ENCODE data around the gene MICAL1. TPM values are rescaled to one million over a fixed set of nuclear protein-coding genes. Genes with fewer than 3 reads are reported as not detected.
A peak's percentile ranks its signal among the peaks of the same experiment; 100 is the strongest.

The MICAL1 gene
- polyA plus RNA-seq, 2 of the 4 experiments (the other 2 are of a cell fraction) = 14.1 to 16.9 TPM

- TF ChIP-seq CHD2 (IDR thresholded peaks at IDR 0.05; ENCODE audit: low read length, partially characterized antibody) = no peak
- TF ChIP-seq NFE2L2 (conservative IDR thresholded peaks at IDR 0.05; ENCODE audit: low read length) = no peak
- no peak for TF ChIP-seq MAFK (IDR thresholded peaks at IDR 0.05; ENCODE audit: partially characterized antibody)
- TF ChIP-seq TP53 (CRISPR knock-in tag; IDR thresholded peaks at IDR 0.05) = no peak
- TF ChIP-seq FOXS1 (CRISPR knock-in tag; IDR thresholded peaks at IDR 0.05) = no peak
Observed at GRCh38 chr6:109496036-109496772, 40.6 kb upstream of the MICAL1 start (continued).

- H3K27ac ChIP-seq = no peak overlapping the region
- FAIRE-seq = no peak
- no peak overlapping the region for H3K4me3 ChIP-seq
- 100% methylated on average over 1 of the region's 1 CpG for WGBS (ENCODE audit: missing lambda C conversion rate)
- TF ChIP-seq RARB (CRISPR knock-in tag; IDR thresholded peaks at IDR 0.05) (no peak), CBX8 (IDR thresholded peaks at IDR 0.05) (no peak), TP53 (CRISPR knock-in tag; IDR thresholded peaks at IDR 0.05) (no peak), CHD4 (IDR thresholded peaks at IDR 0.05; ENCODE audit: borderline replicate concordance) (no peak), SMC3 (IDR thresholded peaks at IDR 0.05) (no peak), E2F6 (IDR thresholded peaks at IDR 0.05; ENCODE audit: borderline replicate concordance, low read depth) (no peak), TFCP2L1 (CRISPR knock-in tag; IDR thresholded peaks at IDR 0.05) (no peak), JUNB (IDR thresholded peaks at IDR 0.05) (no peak), HDAC2 (IDR thresholded peaks at IDR 0.05) (no peak), ZSCAN20 (CRISPR knock-in tag; IDR thresholded peaks at IDR 0.05) (no peak)
- no peaks in the 10 kb centered on the region for H3K4me1 ChIP-seq
- DNase-seq (ENCODE audit: low read depth in 1 of 2, low spot score in 1 of 2) = no peak
- POLR2A ChIA-PET = no interaction called here
- H3K9me3 ChIP-seq = no peaks in the 10 kb centered on the region
- no peak for ATAC-seq
- H3K4me2 ChIP-seq = no peak overlapping the region
- CTCF ChIA-PET = no interaction called here
Observed at GRCh38 chr6:109493865-109494264, 38.3 kb upstream of the MICAL1 start.

- FAIRE-seq = no peak
- peak in 1 of 2 experiments; percentile 47; a peak in 2 of 6 replicates for ATAC-seq
- 42% methylated on average over 5 of the region's 5 CpGs for WGBS (ENCODE audit: missing lambda C conversion rate)
Observed at GRCh38 chr6:109491207-109491938, 35.8 kb upstream of the MICAL1 start.

GRCh38 chr6:109490713-109491112 lies 35.1 kb upstream of the MICAL1 start:
- ATAC-seq = no peak
- Histone ChIP-seq H3K4me1 (0 out of 3 replicates have a peak, but pooled peaks cover 7% of the 10 kb centered on the region), H3K4me2 (no peak overlapping the region), H3K27ac (no peak overlapping the region), H3K4me3 (no peak overlapping the region), H3K9me3 (no peaks in the 10 kb centered on the region)
- FAIRE-seq = no peak
- CTCF ChIA-PET = no interaction called here
- TF ChIP-seq JUNB (IDR thresholded peaks at IDR 0.05) (no peak), POLR2AphosphoS2 (conservative IDR thresholded peaks at IDR 0.05; ENCODE audit: low read length) (no peak), HEYL (CRISPR knock-in tag; IDR thresholded peaks at IDR 0.05) (no peak), HOXB13 (CRISPR knock-in tag; IDR thresholded peaks at IDR 0.05; ENCODE audit: low read depth) (no peak), ATOH8 (CRISPR knock-in tag; IDR thresholded peaks at IDR 0.05; ENCODE audit: low read depth) (no peak), CEBPB (IDR thresholded peaks at IDR 0.05) (no peak), NFE2L2 (conservative IDR thresholded peaks at IDR 0.05; ENCODE audit: low read length) (no peak), HDAC2 (IDR thresholded peaks at IDR 0.05) (no peak), ZNF302 (CRISPR knock-in tag; IDR thresholded peaks at IDR 0.05) (no peak), EHF (CRISPR knock-in tag; IDR thresholded peaks at IDR 0.05) (no peak), BCL3 (IDR thresholded peaks at IDR 0.05) (no peak), POLR2A (IDR thresholded peaks at IDR 0.05; ENCODE audit: low read length) (no peak), PHF8 (IDR thresholded peaks at IDR 0.05; ENCODE audit: borderline replicate concordance, low read depth) (no peak)
- 41% methylated on average over 2 of the region's 2 CpGs for WGBS (ENCODE audit: missing lambda C conversion rate)
- no peak for DNase-seq (ENCODE audit: low read depth in 1 of 2, low spot score in 1 of 2)
- POLR2A ChIA-PET = no interaction called here

More at GRCh38 chr6:109491207-109491938, 35.8 kb upstream of the MICAL1 start:
- Histone ChIP-seq H3K4me2 (no peak overlapping the region), H3K9me3 (no peaks in the 10 kb centered on the region), H3K4me1 (no peaks in the 10 kb centered on the region), H3K27ac (no peak overlapping the region), H3K4me3 (no peak overlapping the region)
- TF ChIP-seq MAFK (IDR thresholded peaks at IDR 0.05; ENCODE audit: partially characterized antibody) = peak; percentile 17
- TF ChIP-seq RCOR1 (IDR thresholded peaks at IDR 0.05; ENCODE audit: low read depth, low read length) = no peak
- no peak for DNase-seq (ENCODE audit: low read depth in 1 of 2, low spot score in 1 of 2)
- ChIA-PET POLR2A (no interaction called here), CTCF (interaction anchor here (1.0 kb wide), 1 partner anchor 50 kb away, joined by 3 read pairs; no protein-coding TSS in a partner anchor)

Data from A549 (cell line).